Fibroblast of skin of right quadriceps (primary cell): ENCODE data around the gene ANKS1A.
"Not testable (repeated sequence)": the region's sequence is repeated elsewhere in the genome, so short reads cannot be mapped to it uniquely, and the experiment has no call there.

Experiments used
- DNase-seq: peaks from one replicate; pipeline ENCODE4 v3.0.0-alpha.2; 2013

ANKS1A gene

DNA sequence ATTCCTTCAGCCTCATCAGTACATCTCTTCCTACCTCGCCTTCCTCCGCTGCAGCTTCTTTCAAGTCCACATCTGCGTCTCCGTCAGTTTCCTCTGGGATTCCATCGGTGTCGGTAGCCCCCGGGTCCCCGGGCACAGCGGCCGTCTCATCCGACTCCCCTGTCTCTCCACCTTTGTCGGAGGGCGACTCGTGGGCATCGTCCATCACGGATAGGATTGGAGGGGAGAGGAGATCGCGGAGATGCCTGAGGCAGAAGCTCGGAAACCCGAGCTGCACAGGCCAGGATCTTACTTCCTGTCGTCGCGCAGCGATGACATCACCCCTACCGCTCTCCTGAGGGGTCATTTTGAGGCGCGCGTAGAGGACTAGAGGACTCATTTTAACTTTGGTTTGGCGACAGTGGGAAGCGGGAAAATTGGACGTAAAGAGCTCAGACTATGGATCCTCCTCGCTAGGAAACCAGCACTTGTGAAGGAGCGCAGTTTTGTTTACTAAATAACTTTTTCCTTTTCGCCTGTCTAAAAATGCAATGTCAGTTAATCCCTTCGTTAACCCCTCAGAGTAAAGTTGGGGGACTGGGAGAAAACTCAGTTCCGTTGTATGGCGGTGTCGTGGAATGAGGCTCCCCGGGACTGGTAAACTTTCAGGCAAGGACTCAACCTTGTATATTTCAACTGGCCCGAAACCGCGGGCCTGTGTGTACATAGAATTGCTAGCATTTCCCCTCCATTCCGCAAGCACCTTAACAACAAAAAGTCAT lies 1.1 kb upstream of the ANKS1A start, which contains the start of gene TAF11:
TSS of gene TAF11 (minus strand) at position 290 of the 761 bp plus-strand sequence. CDS start at position 205, 85 bp downstream.
- peak; percentile 94 for DNase-seq

DNA sequence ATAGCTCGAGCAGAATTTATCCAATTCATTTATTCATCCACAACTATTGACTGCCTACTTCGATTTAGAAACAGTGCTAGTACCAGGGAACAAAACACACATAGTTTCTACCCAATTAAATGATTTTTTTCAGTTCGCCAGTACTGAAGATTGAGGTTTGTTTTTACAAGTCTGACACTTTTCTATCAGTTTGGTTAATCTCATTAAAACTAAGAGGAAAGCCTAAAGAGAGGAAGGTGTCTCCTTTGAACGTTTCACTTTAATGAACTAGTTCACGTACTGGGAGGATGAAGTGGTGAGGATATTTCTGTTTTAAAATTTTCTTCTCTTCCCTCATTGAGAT lies 570 bp upstream of the ANKS1A start:
- DNase-seq, result no peak

DNA sequence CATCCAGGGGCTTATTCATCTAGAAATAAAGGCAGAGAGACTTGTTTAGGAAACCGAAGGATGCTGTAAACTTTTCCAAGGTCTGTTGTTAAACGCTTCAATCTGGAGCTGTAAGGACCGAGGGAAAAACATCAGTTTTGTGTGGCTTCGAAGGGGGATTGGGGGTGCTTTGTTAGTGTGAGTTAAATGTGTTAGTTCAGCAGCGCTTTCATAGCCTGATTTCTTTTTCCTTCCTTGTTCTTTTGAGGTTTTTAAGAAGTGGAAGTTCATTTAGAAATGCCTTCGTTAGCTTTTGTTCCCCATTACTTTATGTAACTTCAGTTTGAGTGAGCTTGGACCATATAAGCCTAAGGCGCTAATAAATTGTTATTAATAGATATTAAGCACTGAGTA lies 1.5 kb downstream of the ANKS1A start:
- DNase-seq, result no peak

DNA sequence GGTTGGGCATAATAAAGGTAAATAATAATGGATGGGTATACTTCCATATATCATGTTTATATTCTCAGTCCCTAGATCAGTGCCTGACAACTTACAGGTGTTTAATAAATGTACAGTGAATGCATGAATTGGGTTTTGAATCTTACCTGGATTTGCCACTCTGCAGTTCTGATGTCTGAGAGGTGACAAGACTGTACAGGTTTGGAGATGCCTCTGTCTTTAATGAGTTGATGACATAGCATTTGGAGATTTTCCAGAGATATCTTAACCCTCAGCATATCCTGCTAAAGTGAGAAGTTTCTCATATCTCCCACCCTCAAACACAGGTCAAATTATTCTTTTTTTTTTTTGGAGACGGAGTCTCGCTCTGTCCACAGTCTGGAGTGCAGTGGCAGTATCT lies 2.2 kb downstream of the ANKS1A start:
- no peak for DNase-seq

DNA sequence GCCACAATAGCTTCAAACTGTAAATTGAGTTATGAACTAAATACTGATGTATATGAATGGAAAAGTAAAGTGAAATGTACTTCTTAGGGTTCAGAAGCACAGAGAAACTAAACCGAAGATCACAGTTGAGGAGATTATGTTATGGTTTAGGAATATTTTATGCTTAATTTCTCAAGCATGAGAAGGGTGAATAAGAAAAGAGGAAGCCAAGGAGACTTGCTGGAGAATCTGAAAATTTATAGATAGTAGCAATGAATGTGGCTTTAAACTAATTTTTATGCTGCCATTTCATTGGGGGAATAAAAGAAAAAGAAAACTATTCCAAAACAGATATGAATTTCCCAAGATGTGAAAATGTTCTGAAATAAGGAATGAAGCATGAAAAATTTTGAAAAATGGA lies 5.6 kb downstream of the ANKS1A start:
- no peak for DNase-seq

DNA sequence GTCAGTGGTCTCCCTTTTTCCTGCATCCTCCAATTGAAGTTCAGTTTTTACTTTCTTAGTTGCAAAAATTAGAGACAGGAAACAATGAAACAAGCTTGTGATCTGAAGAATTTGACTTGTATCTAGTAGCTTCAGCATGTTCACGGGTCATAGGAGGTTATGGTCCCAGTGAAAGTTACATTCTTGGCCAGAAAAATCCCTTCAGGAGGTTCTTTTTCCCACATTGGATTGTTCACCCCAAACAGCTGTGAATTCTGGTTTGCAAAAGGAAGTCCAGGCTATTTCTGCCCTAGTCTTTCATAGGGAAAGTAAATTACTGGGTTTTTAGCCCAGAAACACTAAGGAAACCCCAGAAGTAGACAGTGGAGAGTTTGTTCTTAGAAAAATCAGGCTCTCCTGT lies 8.1 kb downstream of the ANKS1A start:
- no peak for DNase-seq

DNA sequence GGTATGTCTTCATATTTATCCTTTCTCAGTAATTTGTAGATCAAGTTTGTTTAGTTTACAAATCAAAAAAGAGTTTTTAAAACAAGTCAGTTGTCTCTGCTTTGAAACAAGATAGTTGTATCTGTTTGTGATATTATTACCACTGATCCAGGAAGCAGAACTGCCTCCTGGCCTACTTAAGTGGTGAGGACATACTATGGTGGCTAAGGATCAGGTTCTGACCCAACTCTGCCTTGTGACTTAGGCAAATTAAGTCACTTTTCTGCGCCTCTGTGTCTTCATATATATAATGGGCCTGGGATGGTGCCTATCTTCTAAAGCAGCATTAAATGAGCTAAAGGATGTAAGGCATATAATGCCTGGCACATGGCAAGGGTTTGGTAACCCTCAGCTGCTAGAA lies 8.7 kb downstream of the ANKS1A start:
- DNase-seq, result no peak

DNA sequence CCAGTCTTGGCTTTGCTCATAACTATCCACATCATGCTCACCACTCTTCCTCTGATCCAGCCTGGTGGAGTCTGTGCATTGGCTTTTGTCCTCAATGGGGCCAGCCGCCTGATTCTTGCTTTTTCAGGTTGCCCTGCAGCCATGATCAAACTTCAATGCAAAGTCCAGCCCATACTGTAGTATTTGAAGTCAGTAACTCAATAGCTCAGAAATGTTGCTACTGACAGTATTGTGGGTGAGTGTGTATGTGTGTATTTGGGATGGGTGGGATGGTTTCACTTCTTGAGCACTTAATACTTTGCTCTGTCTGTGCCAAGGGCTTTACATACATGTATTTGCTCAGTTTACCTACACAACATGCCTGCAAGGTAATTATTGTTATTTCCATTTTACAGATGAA lies 10.7 kb downstream of the ANKS1A start:
- not testable (repeated sequence) for DNase-seq

DNA sequence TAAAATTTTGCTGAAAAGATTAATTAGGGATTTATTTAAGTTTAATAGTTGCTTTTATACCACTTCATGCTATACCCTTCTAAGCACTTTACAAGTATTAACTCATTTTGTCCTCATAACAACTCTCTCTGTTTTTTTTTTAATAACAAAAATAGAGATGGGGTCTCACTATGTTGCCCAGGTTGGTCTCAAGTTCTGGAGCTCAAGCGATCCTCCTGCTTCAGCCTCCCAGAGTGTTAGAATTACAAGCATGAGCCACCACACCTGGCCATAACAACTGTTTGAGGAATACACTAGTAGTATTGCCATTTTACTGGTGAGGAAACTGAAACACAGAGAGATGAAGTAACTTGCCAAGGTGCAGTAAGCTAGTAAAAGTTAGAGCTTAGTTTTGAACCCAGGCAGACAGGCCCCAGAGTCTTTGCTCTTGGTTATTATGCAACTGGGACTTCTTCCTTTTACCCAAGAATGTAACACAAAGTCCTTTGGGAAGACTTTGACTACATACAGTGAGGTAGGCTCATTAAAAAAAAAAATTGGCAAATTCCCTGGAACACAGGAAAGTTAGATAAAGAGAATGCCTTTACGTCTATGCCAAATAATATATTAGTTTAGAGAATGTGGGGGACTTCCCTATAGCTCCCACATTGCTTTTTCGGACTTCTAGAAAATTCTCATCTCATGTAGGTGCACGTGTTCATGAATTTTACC lies 11.4 kb downstream of the ANKS1A start:
- DNase-seq, result no peak

DNA sequence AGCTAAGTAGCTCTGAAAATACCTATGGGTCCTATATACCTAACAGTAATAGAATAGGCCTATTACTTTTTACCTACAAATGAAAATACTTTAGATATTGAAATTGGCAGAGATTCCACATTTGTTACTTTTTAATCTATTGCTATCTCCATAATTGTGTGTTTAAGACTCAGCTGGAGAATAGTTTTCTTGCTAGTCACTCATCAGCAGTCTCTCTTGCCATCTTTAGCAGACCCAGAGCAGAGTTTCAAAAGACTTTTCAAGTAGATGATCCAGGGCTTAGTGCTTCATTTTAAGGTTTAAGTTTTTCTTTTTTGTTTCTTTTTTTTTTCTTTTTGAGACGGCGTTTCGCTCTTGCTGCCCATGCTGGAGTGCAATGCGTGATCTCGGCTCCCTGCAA lies 12.9 kb downstream of the ANKS1A start:
- peak; percentile 30 for DNase-seq

DNA sequence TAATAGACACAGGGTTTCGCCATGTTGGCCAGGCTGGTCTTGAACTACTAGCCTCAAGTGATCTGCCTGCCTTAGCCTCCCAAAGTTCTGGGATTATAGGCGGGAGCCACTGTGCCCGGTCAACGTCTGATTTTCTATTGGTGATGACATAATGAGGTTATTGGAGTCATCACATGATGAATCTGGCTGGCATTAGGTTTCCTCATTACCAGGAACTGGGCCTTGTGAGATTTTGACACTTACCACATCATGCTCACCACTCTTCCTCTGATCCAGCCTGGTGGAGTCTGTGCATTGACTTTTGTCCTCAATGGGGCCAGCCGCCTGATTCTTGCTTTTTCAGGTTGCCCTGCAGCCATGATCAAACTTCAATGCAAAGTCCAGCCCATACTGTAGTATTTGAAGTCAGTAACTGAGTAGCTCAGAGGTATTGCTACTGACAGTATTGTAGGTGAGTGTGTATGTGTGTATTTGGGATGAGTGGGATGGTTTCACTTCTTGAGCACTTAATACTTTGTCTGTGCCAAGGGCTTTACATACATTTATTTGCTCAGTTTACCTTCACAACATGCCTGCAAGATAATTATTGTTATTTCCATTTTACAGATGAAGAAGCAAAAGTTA lies 16.0 kb downstream of the ANKS1A start:
- DNase-seq, result no peak

DNA sequence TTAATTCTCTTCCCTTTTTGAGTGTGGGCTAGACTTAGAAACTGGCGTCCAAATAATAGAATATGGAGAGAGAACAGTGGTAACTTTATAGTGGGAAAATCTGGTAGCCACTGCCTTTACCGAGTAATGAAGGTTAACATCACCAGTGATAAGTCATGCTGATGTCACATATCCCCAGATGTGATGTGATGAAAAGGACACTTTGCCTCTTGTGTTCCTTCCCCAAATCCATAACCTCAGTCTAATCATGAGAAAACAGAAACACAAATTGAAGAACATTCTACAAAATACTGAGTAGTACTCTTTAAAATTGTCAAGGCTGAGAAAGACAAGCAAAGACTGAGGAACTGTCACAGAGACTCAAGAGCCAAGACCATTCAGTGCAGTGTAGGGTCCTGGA lies 17.8 kb downstream of the ANKS1A start:
- no peak for DNase-seq

DNA sequence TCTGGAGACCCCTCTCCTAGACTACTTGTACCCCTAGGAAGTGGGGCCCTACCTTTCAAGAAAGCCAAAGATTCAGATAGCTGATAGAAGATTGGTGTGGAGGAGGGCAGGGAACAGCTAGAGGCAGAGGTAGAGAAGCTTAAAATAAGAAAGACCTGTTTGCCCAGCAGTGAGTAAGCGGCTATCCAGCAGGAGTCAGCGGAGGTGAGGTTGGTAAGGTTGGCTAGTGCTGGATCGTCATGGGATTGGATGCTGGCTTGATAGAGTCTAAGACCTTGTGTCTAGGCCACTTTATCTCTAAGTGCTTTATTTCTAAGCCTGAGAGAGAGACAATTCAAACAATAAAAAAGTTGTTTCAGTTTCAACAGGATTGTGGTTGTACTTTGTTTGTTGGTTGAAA lies 19.1 kb downstream of the ANKS1A start:
- DNase-seq, result no peak

DNA sequence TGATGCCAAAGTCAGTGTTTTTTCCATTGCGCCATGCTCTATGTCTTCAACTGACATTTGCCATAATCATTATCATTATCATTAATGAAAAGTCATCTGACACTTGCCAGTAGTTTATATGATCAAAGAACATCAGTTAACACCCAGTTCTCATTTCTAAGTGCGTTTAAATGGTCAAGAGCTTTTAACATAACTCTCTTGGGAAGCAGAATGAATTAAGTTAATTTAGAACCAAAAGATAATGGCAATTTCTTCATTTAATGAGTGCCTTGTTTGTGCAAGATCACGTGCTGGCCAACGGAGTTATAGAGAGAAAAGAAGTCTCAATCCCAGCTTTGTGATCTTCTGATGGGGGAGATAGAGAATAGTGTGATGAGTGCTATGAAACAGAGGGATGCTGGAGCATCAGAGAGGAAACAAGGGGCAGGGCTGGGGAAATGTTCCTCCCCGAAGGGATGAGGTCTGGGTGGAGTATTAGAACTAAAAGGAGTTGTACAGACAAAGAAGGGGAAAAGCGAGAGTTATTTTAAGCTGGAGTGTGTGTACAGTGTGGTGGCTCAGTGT lies 20.3 kb downstream of the ANKS1A start:
- no peak for DNase-seq

DNA sequence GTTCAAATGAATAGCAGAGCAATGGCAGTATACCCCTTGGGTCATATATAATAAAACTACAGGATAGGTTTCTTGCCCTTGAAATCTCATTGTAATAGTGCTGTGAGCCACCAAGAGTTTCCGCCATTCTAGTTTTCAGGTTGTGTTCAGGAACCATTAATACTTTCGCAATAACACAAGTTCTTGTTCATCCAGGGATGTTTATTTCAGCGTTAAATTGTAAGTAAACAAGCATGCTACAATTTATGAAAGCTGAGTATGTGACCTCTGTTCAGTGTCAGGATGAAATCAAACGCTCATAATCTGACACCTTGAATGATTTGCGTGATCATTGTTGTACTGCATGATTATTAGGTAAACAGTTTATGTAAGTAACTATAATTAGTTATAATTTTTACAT lies 22.8 kb downstream of the ANKS1A start:
- no peak for DNase-seq

DNA sequence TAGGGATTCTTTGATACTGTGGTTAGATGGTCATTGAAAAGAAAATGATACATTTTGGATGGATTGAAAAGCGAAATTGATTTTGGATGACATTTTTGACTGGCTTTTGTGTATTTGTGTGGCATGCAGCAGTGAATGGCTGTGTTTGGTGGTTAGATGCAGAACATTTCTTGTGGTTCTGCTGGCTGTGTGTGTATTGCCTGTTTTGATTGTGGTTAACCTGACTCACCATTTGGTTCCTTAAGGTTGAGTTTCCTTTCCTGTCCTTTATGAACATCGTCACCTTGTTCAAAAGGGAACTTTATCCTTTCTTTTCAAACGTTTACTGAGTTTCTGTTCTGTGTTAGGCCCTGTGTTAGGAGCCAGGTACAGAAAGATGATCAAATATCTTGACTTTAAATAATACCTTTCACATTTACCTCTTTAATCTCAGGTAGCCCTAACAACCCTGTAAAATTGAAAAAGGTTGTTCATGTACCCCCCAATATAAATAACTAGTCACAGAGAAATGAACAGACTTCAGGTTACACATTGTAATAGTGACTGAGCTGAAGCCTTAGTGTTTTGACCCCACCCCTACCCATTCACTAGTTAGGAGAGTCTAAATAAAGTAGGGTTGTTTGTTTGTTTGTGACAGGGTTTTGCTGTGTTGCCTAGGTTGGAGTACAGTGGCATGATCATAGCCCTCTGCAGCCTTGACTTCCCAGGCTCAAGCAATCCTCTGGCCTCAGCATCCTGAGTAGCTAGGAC lies 23.8 kb downstream of the ANKS1A start:
- peak; percentile 71 for DNase-seq

DNA sequence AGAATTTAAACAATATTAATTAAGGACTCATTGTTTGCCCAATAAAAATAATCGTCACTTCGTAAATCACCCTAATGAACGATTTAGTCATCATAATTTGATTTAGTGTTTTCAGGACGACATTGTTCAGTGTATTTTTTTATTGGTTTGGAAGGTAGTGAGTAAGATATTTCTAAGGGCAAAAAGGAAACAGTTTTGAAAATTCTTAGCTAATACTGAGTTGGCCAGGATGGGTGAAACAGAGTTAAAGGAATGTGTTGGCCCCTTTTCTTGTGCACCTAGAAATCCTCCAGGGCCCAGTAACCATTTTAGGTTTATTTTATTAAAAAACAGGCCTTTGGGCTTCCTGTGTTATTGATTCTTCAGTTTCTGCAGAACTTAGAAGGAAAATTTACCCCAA lies 25.3 kb downstream of the ANKS1A start:
- DNase-seq, result peak; percentile 32

DNA sequence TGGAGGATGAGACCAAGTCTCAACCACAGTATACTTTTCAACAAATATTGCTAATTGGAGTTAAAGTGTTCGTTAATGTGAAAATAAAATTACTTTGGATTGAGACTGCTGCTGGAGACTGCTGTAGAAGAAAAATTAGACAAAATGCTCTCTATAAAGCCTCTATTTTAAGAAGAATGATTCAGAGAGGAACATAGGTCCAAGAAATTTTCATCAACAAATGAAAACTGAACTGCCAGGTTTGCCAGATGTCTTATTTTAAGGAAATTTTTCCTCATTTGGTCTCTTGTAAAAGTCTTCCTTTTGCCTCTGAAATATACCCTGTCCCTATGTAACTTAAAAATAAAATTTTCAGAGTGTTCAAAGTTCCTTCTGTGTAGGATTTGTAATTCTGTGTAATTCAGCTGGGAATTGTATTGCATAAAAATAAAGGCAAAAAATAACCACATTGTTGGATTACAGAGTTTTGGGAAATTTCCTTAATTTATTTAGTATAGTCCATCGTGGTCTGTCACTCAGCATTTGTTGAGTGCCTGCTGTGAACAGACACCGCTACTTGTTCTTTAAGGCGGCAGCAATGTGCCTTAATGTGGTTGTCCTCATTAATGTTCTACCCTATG lies 27.4 kb downstream of the ANKS1A start:
- no peak for DNase-seq

DNA sequence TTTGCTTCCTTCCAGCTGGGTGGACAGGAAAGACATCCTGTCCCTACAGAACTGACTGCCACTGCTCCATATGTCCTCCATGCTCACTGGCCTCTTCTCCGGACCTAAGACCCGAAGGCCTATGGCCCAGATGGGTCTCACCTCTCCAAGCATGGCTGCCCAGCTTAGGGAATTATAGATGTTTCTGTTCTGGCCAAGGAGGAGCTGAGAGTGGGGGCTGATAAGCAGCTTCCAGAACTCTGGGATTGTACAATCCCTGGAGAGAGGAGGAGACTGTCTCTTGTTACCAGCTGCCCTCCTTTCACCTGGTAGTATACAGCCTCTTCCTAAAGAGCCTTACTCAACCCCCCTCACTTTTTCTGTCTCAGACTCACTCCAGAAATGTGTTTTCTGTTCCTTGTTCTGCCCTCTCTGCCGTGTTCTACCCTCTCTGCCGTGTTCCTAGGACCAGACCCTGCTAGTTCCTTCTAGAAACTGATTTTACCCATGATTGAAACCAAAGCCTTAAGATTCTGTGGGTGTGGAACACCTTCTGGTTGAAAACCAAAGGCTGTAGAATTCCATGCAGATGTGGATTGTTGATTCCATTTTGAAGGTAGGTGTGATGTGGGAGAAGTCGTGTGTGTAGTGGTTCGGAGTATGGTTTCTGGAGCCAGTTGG lies 28.7 kb downstream of the ANKS1A start:
- no peak for DNase-seq

DNA sequence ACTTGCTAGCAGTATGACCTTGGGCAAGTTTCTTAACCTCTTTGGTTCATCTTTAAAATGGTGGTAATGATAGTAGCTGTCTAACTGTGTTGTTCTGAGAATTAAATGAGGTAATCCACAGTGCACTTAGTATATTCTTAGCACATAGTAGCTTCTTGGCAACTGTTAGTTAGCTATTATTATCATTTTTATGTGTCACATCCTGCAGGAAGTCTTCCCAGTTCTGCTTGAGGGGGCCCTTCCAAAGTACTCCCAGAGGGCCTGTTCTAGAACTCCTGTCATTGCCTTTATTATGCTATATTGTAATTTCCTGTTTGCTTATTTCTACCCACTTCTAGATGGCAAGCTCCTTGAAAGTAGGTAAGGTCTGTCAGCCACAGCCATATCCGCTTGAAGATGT lies 30.6 kb downstream of the ANKS1A start:
- DNase-seq, result peak; percentile 55

DNA sequence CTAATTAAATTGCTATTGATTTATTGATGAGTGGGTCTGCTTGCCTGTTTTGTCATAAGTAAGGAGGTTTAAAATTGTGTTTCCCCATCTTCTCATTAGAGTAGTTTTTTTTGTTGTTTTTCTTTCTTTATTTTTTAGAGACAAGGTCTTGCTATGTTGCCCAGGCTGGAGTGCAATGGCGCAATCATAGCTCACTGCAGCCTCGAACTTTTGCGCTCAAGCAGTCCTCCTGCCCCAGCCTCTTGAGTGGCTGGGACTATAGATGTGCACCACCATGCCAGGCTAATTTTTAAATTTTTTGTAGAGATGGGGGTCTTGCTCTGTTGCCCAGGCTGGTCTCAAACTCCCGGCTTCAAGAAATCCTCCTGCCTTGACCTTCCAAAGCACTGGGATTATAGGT lies 31.0 kb downstream of the ANKS1A start:
- DNase-seq, result no peak

DNA sequence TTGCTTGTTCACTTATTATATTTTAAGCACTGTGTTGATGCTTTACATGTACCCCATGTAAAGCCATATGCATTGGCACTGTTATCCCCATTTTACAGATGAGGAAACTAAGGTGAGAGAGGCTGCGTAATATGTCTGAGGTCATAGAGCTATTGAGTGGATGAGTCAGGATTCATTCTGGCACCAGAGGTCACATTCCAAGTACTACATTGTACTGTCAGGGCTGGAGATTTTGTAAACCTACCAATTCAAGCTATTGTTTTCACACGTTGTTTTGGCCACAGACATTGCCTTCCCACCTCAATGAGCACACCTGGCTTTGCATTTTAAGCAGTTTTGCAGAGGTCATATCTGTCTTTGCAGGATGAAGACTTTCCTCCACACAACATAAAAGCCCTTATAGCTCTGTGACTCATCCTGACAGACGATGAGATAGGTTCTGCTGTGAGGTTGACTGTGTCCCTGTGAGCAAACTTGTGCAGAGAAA lies 33.2 kb downstream of the ANKS1A start:
- DNase-seq, result peak; percentile 66
